Measurements from ENCODE around the gene TSNAXIP1.

- TF ChIP-seq CTCF (IDR thresholded peaks at IDR 0.05; ENCODE audit: low read length) (no peak), EZH2 (optimal IDR thresholded peaks at IDR 0.05; ENCODE audit: low read depth, low read length) (no peak), EZH2phosphoT487 (IDR thresholded peaks at IDR 0.05; ENCODE audit: low read length) (no peak)
Measured at GRCh38 chr16:67853670-67854069, 47.0 kb downstream of the TSNAXIP1 start.
